Right lobe of liver (tissue), 4 donors: ENCODE measurements around the gene C11orf54.
"Not testable (repeated sequence)": the region's sequence is repeated elsewhere in the genome, so short reads cannot be mapped to it uniquely, and the experiment has no call there.

Experiments used
- CTCF ChIP-seq, 4 donors: fragments of 200-600 bp in 3 of 4; fragments of 450-650 bp in 1 of 4; IDR thresholded peaks; one replicate each; pipeline versions ENCODE4 v1.5.1 to v1.8.0; 2016 to 2022; ENCODE audit warnings: antibody characterized with exemption in 4 of 4, mild to moderate bottlenecking in 2 of 4
- POLR2A ChIP-seq: fragments of 450-650 bp; IDR thresholded peaks from one replicate; pipeline ENCODE4 v1.6.1; 2017; ENCODE audit warnings: antibody characterized with exemption, mild to moderate bottlenecking
- donor health status: DM: no; HTN: no; CAD: no.
- donor health status: DM: no; HTN: no; CAD: no.
- donor health status: DM: no; HTN: yes; CAD: no.

GRCh38 chr11:93759123-93759522, 17.7 kb downstream of the C11orf54 start:
- TF ChIP-seq CTCF (IDR thresholded peaks at IDR 0.05); POLR2A: not testable (repeated sequence)
